HG03457 (cell line): ENCODE data around the gene TIMM23.
"Not testable (repeated sequence)": the region's sequence is repeated elsewhere in the genome, so short reads cannot be mapped to it uniquely, and the experiment has no call there.

Experiments used
- ATAC-seq: cut with Tn5 transposase; IDR thresholded peaks from one replicate; pipeline ENCODE4 v1.9.1; 2021; ENCODE audit warnings: moderate number of reproducible peaks; ENCODE audit not compliant: unreplicated experiment

The TIMM23 gene

DNA sequence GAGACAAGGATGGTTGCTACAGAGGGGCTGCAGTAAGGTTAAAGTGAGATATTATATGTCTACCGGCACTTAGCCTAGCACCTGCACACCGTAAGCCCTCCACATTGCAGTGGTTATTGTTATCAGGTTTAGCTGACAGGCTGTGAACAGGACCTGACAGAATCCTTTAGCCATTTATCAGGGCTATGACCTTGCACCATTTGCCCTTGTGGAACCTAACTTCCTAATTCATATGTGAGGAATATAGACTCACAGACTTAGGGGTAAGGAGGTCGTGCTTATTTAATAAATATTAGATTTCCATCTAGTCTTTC is 48.0 kb downstream of the TIMM23 start:
- ATAC-seq = no peak

DNA sequence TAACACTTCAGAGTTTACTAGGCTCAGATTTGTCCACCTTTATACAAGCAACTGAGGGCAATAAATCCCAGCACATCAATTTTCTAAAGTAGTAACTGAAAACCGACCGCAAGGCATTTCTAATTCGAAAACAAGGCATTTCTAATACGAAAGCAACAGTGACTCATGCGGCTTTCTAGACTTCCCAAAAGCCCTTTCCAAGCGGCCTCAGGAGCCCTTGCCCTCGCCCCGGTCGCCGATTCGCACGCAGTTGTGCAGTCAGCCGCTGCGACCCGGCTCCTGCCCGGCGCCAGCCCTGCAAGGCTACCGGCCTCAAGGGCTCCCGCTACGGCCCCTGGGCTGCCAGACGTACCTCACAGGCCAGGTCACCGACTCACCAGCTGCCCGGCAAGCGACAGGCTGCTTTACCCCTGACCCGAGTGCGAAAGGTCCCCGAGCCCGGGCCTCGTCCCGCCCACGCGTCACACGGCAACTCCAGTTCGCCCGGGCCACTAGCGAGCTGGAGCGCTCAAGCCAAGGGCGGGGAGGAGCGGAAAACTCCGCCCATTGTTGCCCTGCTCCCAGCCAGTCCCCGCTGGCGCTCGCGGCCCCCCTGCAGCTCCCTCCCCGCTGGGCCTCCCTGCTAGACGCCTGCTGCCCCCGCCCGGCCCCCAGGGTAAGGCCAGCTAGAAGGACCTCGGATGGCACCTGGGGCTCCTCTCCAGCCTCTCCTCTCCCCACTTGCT is 50.9 kb downstream of the TIMM23 start:
- ATAC-seq = peak; percentile 89

DNA sequence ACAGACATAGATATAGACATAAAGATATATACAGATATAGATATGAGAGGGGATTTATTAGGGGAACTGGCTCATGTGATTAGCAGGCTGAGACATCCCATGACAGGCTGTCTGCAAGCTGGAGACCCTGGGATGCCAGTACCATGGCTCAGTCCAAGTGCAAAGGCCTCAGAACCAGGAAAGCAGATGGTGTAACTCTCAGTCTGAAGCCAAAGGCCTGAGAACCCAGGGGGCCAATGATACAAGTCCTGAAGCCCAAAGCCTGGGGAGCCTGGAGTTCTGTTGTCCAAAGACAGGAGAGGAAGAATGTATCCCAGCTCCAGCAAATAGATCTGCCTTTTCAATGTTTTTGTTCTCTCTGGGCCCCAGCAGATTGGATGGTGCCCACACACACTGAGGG is 52.7 kb downstream of the TIMM23 start:
- no peak for ATAC-seq

DNA sequence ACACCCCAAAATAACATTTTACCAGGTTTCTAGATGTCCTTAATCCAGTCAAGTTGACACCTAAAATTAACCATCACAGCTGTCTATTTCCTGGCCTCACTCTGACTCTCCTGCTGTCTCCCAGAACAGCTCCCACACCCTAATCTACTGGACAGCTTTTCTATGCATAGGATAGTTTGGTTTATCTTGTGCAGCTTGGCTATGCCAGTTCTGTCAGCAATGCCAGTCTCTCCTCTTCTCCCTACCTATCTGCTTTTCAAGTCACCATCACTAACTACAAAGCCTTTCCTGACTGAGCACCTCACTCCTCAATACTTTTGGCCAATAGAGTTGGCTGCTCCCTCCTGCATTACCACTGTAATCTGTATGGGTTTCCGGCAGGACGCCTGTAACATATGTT is 53.1 kb downstream of the TIMM23 start:
- ATAC-seq = no peak

DNA sequence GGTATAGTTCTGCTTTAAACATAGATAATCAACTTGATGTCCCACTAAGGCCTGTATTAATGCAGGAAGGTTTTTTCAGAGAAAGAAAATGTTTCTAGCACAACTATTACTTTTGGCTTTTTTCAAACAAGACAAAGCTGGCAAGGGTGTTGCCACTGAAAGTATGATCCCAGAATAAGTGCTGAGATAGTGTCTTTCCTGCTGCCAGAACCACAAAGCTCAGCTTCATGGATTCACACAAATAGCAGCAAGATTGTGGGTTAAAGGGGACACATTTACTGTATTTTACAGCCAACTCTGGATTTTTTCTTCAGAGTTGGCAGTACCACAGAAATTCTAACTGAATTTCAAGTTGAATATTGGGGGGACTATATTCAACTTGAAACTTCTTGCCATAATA is 53.8 kb downstream of the TIMM23 start:
- ATAC-seq = no peak

DNA sequence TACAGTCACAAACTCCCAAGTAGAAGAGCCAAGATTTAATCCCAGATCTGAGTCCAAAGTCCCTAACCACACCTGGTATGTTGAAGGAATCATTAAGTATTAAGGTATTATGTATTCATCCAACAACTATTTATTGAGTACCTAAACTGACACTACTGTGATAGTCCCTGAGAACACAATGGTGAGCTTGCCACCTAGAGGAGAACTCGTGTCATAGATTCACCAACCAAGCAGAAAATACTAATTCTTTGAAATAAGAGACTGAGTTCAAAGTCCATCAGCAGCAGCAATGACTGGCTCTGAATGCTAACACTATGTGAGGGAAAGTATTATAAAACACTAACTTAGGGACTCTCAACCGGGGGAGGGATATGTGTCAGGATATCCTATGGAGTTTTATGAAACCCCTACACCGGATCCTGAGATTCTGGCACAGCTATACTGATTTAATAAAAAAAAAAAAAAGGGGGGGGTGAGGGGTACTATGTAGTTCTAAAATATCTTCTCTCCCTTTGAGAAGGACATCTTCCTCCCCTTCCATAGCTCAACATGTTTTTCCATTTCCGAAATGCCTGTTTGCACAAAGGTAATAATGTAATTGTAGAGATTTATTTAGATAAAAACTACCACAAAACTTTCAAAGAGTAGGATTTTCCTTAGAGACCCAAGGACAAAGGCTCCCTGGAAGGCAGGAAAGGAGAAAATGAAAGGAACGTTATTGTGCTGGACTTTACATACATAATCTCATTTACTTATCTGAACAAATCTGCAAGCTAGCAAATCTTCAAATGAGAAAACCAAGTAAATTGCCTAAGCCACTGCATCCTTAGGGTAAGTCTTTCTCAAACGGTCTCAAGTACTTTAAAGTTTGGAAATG is 56.5 kb downstream of the TIMM23 start:
- no peak for ATAC-seq

DNA sequence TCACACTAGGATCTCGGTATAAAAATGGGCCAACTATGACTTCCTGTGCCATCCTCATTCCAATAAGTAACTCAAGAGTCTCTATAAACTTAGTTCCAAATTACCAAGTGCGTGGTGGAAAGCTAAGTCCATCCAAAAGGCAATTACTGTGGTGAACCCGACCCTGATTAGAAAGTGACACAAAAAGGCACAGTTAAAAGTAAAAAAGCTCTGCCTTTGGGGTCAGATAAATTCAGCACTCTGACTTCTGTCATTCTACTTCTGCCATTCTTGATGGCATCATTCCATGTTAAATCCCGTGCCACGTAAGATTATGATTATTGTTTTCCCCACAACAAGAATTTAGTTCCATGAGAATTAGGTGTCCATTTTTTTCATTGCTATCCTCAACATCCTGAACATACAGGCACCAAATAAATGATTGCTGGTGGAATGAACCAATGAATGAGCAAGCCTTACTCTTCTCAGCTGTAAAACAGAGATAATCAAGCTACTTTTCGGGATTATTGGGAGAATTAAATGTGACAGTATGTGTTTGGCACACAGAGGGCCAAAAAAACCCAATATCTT is 57.3 kb downstream of the TIMM23 start:
- no peak for ATAC-seq

DNA sequence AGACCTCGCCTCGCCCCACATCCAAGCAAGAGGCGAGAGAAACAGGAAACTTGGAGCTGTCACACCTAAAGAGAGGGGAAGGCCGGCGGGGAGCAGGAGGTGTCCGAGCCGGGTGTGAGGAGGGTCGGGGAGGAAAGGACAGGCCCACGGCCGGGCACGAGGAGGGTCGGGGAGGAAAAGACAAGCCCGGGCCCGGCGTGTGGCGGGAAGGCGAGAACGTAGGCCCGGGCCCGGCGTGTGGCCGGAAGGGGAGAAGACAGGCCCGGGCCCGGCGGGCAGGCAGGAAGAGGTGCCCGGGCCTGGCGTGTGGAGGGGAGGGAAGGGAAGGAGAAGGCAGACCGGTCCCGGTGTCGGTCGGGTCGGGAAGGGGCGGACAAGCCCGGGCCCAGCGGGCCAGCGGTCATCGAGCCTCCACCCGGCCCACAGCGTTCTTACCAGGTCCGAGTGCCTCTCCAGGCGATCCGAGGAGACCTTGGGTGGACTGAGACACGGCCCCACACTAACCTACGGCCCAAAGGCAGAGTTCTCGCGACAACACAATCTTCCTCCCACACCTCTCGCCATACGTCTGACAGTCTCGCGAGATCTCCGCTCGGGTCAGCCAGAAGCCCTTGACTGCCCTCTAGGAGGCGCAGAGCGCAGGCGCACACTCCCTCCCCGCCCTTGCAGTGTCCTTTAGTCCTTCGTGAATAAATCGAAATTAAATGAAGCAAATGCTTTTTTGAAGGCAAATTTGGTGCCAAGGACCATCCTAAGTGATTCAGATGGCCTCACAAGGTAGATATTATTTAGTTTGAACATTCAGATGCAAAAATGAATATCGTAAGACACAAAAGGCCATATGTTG is 58.0 kb downstream of the TIMM23 start, which contains the start of gene NCOA4:
TSS of gene NCOA4 (minus strand) at position 533 of the 847 bp plus-strand sequence. CDS start 13,943 bp downstream, outside the sequence.
- peak; percentile 93 for ATAC-seq

DNA sequence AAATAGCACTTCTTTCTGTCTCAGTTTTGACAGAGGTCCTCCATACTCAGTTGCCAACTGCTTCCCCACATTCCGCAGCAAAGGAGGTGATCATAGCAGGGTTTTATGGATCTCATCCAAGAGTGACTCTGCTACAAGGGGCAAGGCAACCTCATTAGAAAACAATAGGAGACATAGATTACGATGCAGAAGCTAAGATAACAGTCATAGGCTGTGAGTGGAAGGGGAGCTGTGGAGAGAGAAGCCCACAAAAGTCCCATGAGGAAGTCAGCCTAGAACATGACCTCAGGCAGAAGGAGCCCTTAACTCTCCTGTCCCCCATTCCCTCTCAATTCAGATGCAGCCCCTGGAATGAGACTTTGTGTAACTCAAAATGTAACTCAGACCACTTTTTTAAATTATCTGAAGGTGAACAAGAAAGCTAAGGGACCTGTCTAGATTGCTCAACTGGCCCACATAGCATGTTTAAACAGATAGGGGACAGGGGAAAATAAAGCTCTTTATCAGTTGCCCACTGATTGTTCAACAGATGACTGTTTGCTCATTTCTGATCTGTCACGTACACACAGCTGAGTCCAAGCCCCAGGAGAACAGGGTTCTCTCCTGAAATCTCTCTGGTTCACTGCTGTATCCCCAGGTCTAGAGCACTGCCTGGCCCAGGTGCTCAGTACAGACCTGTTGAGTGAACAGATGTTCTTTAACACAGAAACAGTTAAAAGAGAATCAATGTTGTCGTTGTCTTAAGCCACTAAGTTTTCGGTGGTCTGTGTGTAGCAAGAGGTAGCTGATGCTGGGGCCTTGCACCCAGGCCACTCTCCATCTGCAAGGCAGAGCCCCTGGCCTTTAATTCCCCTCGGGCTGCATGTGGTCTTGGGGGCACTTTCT is 59.6 kb downstream of the TIMM23 start:
- no peak for ATAC-seq

DNA sequence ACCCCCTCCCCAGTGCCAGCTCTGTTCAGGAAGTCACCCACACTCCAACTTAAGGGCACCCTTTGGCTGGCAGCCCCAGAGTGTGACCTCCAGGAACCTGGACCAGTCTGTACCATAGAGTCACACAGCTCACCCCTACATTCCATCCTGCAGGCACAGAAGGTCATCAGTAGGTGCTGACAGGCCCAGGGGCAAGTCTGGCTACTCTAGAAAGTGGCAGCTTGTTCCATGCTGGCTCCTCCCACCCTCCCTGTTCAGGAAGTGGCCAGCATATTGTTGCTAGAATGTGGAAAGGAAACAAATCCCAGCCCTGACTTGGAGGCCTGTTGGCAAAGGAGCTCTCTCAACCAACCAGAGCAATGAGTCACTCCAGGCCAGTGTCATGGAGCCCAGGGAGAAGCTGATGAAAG is 61.3 kb downstream of the TIMM23 start:
- ATAC-seq = no peak

DNA sequence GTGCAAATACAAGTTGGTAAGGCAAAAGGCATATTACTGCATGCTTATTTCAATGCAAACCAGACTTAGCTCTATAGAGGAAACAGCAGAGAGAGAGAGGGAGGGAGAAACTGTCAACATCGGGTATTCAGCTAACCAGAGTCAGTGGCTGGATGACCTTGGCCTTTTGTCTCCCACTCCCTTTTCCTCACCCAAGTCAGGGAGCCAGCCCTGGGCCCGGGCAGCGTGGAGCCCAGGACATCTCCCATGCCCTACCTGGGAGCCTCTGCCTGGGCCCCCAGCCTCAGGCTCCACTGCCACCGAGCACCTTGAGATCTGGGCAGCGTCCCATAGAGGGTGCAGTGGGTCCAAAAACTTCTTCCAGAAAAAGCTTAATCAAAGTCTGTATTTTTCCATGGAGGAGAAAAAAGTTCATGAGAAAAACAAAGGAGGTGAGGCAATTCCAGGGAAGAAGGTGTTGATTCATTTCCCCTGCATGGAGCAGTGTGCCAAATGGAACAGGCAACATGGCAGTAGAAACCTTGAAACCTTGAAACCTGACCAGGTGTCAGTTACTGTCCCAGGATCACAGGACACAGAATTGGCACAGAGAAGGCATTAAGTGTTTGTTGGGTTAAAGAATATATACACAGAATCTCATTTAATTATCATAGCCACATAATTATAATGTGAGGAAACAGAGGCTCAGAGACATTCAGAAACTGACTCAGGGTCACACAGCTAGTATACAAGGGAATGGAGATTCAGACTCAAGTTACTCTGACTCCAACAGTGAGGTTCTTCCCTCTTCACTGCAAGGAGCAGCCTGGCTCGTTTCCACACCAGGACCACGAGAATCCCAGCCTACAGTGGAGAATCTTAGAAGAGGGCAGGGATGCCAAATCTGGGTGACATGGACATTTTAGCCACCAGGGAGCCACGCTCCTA is 63.9 kb downstream of the TIMM23 start:
- ATAC-seq = no peak

DNA sequence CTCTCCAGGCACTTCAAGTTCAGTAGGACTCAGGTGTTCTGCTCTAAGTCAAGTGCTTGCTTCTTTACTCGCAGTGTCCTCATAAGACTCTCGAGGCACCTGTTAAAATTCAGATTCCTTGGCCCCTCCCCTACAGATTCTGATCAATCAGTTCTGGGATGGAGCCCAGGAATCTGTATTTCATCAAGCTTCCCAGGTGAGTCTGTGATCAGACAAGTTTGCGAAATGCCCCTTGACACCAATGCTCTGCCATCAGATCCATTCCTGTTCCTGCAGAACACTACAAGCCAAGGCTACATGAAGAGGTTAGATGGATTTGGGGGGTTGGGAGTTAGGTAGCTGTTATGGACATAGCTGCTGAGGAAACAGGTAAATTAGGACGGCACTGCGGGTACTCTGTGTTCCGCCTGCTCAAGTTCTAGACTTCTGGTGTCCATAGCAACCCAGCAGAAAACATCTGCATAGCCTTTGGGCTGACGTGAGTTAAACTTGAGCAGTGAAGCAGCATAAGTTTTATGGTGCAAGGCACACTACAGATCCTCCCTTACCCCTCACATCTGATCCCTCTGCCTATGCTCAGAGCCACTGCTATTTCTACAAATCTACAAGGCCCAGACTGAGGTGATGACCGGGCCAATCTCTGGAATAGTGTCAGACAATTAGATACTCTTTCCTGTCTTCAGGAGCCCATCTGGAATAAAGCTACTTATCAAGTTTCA is 65.0 kb downstream of the TIMM23 start:
- no peak for ATAC-seq

DNA sequence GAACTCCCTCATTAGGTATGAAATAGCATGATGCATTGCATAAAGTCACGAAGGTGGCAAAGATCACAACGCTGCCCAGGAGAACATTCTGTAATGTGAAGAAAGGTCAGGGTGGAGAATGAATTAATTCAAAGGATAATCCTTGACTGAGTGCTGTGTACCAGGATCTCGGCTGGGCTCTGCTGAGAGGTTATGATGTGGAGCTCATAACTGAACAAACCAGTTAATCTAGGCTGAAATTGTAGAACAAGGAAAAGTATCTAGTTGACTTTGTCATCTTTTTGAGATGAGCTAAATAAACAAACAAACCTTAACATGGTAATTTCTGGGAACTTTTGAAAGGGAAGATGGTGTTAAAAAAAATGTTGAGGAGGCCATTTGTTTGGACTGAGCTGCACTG is 67.7 kb downstream of the TIMM23 start:
- no peak for ATAC-seq

DNA sequence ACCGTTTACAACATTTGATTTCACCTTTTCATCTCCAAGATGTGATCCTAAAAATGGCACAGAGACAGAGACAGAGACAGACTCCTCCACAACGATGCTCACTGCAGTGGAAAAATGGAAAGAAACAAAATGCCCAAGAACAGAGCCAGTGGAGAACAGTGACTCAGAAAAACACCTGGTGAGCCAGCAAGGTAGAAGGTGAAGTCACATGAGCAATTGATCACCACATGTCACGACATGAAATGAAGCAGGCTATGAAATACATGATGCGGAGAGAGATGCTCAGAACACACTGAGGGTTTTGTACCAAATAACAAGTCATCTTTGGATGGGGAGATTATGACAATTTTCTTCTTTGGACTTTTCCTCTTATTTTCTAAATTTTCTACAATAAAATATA is 70.2 kb downstream of the TIMM23 start:
- no peak for ATAC-seq

DNA sequence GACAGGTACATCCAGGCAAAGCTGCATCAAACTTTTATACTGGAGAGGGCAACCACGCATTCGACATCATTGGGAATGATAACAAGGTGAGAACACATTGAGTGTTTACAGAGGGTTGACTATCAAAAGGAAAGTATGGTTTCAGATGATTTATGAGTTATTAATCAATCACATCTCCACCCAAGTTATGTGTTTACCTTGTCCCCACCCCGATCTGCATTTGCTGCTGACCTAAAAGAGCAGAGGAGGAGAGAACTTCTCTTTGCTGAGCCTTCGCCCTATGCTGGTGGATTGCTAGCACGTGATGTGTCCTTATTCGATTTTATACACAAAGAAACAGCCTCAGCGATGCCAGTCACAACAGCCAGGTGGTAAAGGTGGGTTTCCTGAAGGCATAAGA is 74.0 kb downstream of the TIMM23 start, which contains the start of gene MSMB:
TSS of gene MSMB (minus strand) at position 9 of the 400 bp plus-strand sequence. CDS start 32 bp downstream, outside the sequence.
- ATAC-seq = no peak

DNA sequence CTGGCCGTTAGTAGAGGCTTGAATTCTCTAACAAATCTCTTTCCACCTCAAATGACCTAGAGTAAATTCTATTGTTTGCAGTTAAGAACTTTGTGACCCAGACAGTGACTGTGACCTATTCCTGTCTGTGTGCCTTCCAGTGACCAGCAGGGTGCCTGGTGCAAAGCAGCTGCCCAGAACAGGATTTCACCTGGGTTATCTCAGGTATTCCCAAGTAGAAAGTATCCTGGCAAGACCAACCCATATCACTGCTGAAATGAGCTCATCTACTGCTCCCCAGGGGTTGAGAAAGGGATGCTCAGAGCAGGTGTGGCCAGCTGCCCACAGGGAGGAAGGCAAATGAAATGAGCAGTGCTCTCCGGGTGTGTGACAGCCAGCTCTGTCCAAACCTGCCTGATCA is 75.9 kb downstream of the TIMM23 start:
- no peak for ATAC-seq

DNA sequence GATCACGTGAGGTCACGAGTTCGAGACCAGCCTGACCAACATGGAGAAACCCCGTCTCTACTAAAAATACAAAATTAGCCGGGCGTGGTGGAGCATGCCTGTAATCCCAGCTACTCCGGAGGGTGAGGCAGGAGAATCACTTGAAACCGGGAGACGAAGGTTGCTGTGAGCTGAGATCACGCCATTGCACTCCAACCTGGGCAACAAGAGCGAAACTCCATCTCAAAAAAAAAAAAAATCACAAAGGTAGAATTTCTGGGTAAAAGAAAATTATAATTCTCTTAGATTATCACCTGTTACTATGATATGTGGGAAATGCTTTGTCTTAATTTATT is 77.2 kb downstream of the TIMM23 start:
- ATAC-seq = not testable (repeated sequence)

DNA sequence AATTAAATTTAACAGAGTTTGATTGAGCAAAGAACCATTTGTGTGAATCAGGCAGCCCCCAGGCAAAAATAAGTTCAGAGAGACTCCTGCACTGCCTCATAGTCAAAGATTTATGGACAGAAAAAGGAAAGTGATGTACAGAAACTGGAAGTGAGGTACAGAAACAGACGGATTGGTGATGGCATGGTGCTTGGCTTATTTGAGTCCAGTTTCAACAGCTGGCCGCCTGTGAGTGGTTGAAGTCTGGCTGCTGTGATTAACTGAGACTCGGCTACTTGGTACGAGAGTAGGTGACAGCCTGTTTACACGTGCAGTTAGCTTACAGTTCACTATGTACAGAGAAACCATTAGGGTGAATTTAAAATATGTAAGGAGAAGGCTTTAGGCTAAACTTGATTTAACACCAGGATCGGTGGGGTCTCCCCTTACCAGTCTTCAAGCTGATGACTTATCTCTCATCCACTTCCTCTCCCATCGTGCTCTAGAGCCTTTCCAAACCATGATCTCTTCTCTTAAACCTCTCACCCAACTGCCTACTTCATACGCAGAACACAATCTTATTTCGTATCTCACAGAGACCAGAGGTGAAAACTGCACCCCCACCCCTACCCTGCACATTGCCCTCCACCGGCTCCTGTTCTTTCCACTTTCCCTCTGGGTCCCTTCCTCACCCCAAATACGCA is 78.8 kb downstream of the TIMM23 start:
- ATAC-seq = no peak
